NCI-H345 (cell line): Measurements from ENCODE around the gene MRPL42.
A peak's percentile ranks its signal among the peaks of the same experiment; 100 is the strongest.
"Not testable (repeated sequence)": the region's sequence is repeated elsewhere in the genome, so short reads cannot be mapped to it uniquely, and the experiment has no call there.

Source experiments
- DNase-seq: peaks from one replicate; lab custom pipeline; 2025; lab: John Stamatoyannopoulos, UW

The MRPL42 gene

GRCh38 chr12:93447555-93448290, 19.6 kb upstream of the MRPL42 start:
- DNase-seq, result peak; percentile 25

- no peak for DNase-seq
Observed at GRCh38 chr12:93448796-93449195, 18.5 kb upstream of the MRPL42 start.

GRCh38 chr12:93449277-93449676, 18.0 kb upstream of the MRPL42 start:
- no peak for DNase-seq

- DNase-seq, result no peak
Observed at GRCh38 chr12:93451423-93452158, 15.7 kb upstream of the MRPL42 start.

- no peak for DNase-seq
Observed at GRCh38 chr12:93453633-93454032, 13.7 kb upstream of the MRPL42 start.

- no peak for DNase-seq
Observed at GRCh38 chr12:93456077-93456476, 11.2 kb upstream of the MRPL42 start.

GRCh38 chr12:93459097-93459496, 8.2 kb upstream of the MRPL42 start:
- no peak for DNase-seq

GRCh38 chr12:93460003-93460402, 7.3 kb upstream of the MRPL42 start:
- DNase-seq, result no peak

GRCh38 chr12:93460902-93461301, 6.4 kb upstream of the MRPL42 start:
- DNase-seq, result no peak

GRCh38 chr12:93461503-93461902, 5.8 kb upstream of the MRPL42 start:
- DNase-seq, result no peak

- DNase-seq, result no peak
Observed at GRCh38 chr12:93465841-93466240, 1.5 kb upstream of the MRPL42 start.

GRCh38 chr12:93466625-93467350, 526 bp upstream of the MRPL42 start:
- DNase-seq, result no peak

GRCh38 chr12:93468008-93468371, 676 bp downstream of the MRPL42 start:
- DNase-seq, result no peak

- DNase-seq, result no peak
Observed at GRCh38 chr12:93469386-93469785, 2.1 kb downstream of the MRPL42 start.

GRCh38 chr12:93476555-93476954, 9.2 kb downstream of the MRPL42 start:
- DNase-seq, result no peak

- no peak for DNase-seq
Observed at GRCh38 chr12:93482721-93483120, 15.4 kb downstream of the MRPL42 start.

GRCh38 chr12:93483151-93483807, 16.0 kb downstream of the MRPL42 start:
- no peak for DNase-seq

- DNase-seq, result no peak
Observed at GRCh38 chr12:93484315-93484981, 17.1 kb downstream of the MRPL42 start.

- not testable (repeated sequence) for DNase-seq
Observed at GRCh38 chr12:93492808-93493207, 25.5 kb downstream of the MRPL42 start.

- DNase-seq, result no peak
Observed at GRCh38 chr12:93494096-93494495, 26.8 kb downstream of the MRPL42 start.

GRCh38 chr12:93497456-93497855, 30.1 kb downstream of the MRPL42 start:
- DNase-seq, result no peak

- not testable (repeated sequence) for DNase-seq
Observed at GRCh38 chr12:93498813-93499212, 31.5 kb downstream of the MRPL42 start.
